OCI-LY7 (cell line): ENCODE results near the gene SPECC1L.

Experiments used
- EZH2phosphoT487 ChIP-seq: fragments of 200-600 bp; sonication (generic); IDR thresholded peaks from 2 replicates; pipeline ENCODE4 v1.6.1; 2018; ENCODE audit warnings: low read depth, borderline replicate concordance, mild to moderate bottlenecking, mixed run types, antibody characterized with exemption, low read length, moderate library complexity, mixed read lengths
- TF ChIP-seq, protein P1 (sequence below): fragments of 200-600 bp; sonication (generic); conservative IDR thresholded peaks from 2 replicates; pipeline ENCODE4 v1.5.1; 2014; ENCODE audit warnings: mild to moderate bottlenecking, antibody characterized with exemption, low read length, moderate library complexity, mixed read lengths

DNA sequence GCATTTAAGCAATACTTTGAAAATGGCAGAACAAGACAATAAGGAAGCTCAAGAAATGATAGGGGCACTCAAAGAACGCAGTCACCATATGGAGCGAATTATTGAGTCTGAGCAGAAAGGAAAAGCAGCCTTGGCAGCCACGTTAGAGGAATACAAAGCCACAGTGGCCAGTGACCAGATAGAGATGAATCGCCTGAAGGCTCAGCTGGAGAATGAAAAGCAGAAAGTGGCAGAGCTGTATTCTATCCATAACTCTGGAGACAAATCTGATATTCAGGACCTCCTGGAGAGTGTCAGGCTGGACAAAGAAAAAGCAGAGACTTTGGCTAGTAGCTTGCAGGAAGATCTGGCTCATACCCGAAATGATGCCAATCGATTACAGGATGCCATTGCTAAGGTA is 51.9 kb downstream of the SPECC1L start:
- TF ChIP-seq, protein P1, sequence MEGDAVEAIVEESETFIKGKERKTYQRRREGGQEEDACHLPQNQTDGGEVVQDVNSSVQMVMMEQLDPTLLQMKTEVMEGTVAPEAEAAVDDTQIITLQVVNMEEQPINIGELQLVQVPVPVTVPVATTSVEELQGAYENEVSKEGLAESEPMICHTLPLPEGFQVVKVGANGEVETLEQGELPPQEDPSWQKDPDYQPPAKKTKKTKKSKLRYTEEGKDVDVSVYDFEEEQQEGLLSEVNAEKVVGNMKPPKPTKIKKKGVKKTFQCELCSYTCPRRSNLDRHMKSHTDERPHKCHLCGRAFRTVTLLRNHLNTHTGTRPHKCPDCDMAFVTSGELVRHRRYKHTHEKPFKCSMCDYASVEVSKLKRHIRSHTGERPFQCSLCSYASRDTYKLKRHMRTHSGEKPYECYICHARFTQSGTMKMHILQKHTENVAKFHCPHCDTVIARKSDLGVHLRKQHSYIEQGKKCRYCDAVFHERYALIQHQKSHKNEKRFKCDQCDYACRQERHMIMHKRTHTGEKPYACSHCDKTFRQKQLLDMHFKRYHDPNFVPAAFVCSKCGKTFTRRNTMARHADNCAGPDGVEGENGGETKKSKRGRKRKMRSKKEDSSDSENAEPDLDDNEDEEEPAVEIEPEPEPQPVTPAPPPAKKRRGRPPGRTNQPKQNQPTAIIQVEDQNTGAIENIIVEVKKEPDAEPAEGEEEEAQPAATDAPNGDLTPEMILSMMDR = no peak
- no peak for TF ChIP-seq EZH2phosphoT487
